NCI-H460 (cell line): ENCODE results near the gene ATP10B. TPM values are rescaled to one million over a fixed set of nuclear protein-coding genes. Genes with fewer than 3 reads are reported as not detected.
"Not testable (repeated sequence)": the region's sequence is repeated elsewhere in the genome, so short reads cannot be mapped to it uniquely, and the experiment has no call there.

Experiments used
- DNase-seq: peaks from one replicate; pipeline ENCODE4 v3.0.0-alpha.2; 2016; ENCODE audit warnings: low read depth; ENCODE audit errors: extremely low read depth
- polyA plus RNA-seq: library from polyadenylated mRNA; depleted of rRNA; stranded (reverse); fragments of >200 nt; gene quantifications from 2 replicates; pipeline ENCODE4 v1.2.3, GENCODE V29; 2014; cell fraction: nucleus; rRNA removed
- total RNA-seq: library from RNA; depleted of rRNA; stranded (reverse); fragments of >200 nt; shearing (Covaris generic); gene quantifications from 2 replicates; pipeline ENCODE4 v1.2.3, GENCODE V29; 2014; rRNA removed

The ATP10B gene, protein sequence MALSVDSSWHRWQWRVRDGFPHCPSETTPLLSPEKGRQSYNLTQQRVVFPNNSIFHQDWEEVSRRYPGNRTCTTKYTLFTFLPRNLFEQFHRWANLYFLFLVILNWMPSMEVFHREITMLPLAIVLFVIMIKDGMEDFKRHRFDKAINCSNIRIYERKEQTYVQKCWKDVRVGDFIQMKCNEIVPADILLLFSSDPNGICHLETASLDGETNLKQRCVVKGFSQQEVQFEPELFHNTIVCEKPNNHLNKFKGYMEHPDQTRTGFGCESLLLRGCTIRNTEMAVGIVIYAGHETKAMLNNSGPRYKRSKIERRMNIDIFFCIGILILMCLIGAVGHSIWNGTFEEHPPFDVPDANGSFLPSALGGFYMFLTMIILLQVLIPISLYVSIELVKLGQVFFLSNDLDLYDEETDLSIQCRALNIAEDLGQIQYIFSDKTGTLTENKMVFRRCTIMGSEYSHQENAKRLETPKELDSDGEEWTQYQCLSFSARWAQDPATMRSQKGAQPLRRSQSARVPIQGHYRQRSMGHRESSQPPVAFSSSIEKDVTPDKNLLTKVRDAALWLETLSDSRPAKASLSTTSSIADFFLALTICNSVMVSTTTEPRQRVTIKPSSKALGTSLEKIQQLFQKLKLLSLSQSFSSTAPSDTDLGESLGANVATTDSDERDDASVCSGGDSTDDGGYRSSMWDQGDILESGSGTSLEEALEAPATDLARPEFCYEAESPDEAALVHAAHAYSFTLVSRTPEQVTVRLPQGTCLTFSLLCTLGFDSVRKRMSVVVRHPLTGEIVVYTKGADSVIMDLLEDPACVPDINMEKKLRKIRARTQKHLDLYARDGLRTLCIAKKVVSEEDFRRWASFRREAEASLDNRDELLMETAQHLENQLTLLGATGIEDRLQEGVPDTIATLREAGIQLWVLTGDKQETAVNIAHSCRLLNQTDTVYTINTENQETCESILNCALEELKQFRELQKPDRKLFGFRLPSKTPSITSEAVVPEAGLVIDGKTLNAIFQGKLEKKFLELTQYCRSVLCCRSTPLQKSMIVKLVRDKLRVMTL (N-terminal part only)
- total RNA-seq = not detected in 2 replicates
- not detected in 2 replicates for polyA plus RNA-seq

DNA sequence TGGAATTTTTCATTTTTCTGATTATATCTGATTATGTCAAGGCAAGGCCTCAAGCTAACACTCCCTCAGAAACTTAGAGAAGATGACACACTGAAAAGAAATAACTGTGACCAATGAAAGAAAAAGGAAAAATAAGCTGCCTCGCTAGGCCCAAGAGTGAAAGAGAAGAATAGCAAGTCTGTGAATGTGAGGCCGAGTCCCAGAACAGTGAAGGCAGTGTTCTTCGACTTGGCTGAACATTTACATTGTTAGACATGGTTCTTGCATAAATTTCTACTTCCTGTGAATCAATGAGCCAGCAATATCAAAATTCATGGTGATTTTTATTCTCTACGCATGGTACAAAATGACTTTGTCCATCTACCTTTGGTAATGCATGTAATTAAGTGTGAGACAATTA lies at the start of gene ATP10B:
Gene ATP10B, minus strand, starts transcription at position 163 of the 400 bp plus-strand sequence. CDS start 164,137 bp downstream, outside the sequence.
- no peak for DNase-seq

- no peak for DNase-seq
Measured at GRCh38 chr5:160901656-160902055, 49.6 kb upstream of the ATP10B start.

DNA sequence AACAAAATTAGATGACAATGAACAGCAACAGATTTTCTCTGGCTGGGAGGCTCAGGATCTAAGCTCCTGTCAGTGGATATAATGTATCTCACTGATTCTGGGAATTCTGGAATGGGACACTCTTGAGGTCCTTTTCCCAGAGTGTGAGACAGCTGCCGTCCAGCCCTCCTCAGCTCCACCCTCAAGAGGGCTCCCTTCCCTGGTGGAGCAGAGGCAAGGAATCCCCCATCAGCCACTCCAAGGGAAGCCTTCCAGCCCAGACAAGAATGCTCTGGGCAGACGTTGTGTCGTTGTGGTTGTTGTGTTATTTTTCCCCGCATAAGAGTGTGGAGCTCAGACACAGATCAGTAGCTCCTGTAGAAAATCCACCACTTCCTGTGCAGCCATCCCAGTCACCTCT lies 47.7 kb upstream of the ATP10B start:
- no peak for DNase-seq

GRCh38 chr5:160893180-160893964 lies 41.4 kb upstream of the ATP10B start:
- not testable (repeated sequence) for DNase-seq

DNA sequence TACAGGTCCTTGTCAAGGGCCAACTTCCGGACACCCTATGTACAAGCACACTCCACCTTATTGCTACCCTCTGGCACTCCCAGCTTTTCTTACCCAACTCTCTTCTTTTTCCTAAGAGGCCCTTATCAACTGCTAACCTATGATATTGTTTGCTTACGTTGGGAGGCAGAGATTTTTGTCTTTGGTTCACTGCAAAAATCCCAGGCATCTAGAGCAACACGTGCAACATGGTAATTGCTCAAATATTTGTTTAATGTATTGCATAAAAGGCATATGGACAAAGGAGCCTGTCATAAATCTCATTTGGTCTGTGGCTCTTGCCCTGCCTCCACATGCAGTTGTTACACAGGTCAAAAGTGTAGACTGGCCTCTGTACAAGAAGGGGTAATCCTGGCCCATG lies 35.8 kb upstream of the ATP10B start:
- DNase-seq = no peak

DNA sequence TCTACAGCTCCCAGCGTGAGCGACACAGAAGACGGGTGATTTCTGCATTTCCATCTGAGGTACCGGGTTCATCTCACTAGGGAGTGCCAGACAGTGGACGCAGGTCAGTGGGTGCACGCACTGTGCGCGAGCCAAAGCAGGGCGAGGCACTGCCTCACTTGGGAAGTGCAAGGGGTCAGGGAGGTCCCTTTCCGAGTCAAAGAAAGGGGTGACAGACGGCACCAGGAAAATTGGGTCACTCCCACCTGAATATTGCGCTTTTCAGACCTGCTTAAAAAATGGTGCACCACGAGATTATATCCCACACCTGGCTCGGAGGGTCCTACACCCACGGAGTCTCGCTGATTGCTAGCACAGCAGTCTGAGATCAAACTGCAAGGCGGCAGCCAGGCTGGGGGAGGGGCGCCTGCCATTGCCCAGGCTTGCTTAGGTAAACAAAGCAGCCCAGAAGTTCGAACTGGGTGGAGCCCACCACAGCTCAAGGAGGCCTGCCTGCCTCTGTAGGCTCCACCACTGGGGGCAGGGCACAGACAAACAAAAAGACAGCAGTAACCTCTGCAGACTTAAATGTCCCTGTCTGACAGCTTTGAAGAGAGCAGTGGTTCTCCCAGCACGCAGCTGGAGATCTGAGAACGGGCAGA lies 21.7 kb upstream of the ATP10B start:
- not testable (repeated sequence) for DNase-seq

DNA sequence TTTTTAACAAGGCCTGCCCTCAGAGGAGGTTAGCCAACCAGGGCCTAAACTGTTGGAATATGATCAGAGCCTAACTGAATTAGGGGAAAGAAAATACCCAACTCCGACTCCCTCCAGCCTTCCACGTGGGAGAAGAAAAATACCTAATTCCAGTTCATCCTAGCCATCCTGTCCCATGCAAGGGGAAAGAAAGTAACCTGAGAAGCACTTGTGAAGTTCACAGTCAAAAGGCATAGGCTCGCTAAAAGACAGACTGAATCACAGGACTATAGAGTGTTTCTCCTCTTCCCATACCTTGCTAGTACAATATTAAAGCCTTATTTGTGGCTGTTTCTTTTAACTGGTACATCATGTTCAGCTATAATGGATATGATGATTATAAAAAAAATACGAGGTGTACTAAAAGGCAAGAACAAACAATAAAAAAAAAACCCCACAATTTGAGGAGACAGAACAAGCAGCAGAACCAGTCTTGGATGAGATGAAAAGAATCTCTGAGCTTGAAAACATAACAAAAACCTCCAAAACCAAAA lies 18.0 kb upstream of the ATP10B start:
- no peak for DNase-seq

DNA sequence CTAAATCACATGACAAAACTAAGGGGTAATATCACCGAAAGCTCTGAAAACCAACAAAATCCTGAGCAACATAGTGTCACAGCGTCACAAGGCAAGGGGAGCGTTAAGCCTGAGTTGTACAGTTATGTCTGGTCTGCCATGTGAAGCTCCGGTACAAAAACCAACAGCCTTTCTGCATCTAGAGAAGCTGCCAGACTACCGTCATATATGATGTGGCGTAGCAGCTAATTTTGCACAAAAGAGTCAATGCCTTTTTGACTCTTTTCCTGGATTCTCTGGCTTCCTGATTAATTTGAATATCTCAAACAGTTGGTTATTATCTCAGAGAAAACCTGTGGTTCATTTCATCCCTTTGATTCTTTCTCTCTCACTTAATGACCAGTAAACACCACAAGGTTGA lies 16.0 kb upstream of the ATP10B start:
- DNase-seq = no peak

GRCh38 chr5:160851451-160851850 lies 560 bp downstream of the ATP10B start:
- no peak for DNase-seq

- DNase-seq = no peak
Measured at GRCh38 chr5:160850421-160850820, 1.6 kb downstream of the ATP10B start.

GRCh38 chr5:160847526-160848085 lies 4.4 kb downstream of the ATP10B start:
- DNase-seq = no peak

DNA sequence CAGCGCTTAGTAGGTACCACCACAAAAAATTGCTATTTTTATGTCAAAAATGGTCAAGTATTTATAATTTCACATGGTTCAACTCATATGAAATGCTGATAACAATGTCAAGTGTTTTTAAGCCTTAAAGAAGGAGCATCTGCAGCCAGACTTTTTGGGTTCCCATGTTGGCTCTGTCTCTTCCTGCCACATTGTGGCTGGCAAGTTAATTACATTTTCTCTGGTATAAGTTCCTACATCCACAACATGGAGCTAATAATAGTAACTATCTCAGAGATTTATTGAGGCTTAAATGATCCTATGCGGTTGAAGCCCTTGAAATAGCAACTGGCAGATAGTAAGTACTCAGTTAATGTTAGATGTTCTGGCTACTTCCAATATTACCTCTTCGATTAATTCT lies 5.4 kb downstream of the ATP10B start:
- DNase-seq = no peak

- DNase-seq = no peak
Measured at GRCh38 chr5:160844177-160844576, 7.8 kb downstream of the ATP10B start.

DNA sequence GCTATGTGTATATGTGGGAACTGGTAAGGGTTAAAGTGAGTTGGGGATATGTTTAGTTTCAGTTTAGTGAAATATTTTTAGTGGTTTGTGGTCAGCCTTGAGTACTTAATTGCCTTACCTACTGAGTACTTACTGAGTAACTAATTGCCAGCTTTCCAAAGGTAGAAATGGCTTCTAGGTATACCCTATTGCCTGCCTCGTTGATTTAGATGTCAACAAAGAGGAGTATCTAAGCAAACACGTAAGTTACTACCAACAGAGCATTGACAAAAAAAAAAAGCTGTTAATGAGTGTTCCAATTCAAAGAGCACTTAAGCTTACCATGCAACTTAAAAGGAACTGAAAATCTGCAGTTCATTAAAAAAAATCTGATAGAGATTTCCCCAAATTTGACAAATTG lies 8.8 kb downstream of the ATP10B start:
- DNase-seq = no peak

DNA sequence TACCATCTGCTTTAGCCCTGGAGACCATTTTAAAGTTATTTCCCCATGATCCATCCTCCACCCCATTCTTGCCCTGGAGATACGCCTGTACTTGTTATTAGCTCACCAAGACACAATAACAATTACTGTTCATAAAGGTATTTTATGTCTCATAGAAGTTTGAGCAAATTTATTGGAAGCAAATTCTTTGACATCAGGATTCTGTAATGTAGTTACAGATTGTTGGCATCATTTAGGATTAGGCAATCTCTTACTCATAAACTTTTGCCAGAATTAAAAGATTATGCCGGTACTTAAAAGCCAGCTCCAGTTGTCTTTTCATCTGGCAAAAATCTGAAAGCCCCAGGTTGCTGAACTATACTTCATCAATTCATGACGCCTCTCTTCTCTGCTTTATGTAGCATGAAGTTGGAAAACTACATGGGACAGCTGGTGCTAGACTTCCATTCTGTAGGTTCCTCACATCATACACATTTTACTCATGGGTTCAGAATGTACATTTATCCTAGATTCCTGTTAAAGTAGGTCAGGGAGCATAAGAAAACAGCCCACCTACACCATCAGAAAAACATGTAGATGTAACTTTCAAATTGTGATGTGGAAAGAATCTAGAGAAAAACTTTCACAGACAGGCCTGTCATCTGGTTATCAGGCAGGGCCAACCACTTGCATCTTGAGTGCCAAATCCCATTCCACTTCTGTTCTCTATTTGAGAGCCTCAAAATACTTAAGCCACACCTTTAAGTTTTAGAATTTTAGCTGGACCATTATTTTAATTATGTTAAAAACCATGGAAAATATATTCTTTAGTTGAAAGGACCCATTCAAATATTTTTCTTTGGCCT lies 14.0 kb downstream of the ATP10B start:
- no peak for DNase-seq

DNA sequence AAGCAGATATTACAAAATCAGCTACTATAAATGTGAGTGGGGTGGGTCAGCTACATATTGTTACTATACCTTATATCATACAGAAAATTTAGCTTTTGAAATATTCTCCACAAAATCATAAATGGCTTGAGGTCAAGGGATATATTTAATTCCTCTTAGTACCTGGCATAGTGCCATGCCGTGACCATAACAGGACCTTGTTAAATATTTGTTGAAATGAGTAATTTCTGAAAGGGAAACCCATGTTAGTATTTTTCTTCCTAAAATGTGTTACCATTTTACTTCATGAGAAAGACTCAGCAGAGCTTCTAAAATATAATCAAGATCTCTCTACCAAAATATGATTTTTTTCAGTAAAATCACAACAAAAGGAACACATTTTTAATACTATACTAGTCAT lies 14.8 kb downstream of the ATP10B start:
- no peak for DNase-seq

GRCh38 chr5:160835818-160836528 lies 16.0 kb downstream of the ATP10B start:
- DNase-seq = no peak

GRCh38 chr5:160835376-160835775 lies 16.6 kb downstream of the ATP10B start:
- no peak for DNase-seq
